NCI-H1694 (cell line): ENCODE data around the gene RDH16.

ENCODE experiments used
- DNase-seq: peaks from one replicate; lab custom pipeline; 2025; lab: John Stamatoyannopoulos, UW

Gene RDH16

GRCh38 chr12:56957229-56958052, at the start of gene RDH16:
RDH16 (minus strand) TSS chr12:56957608; CDS start chr12:56957462, 146 bp downstream.
- DNase-seq, result no peak

- no peak for DNase-seq
These were observed 49.5 kb upstream of the RDH16 start for GRCh38 chr12:57006809-57007475.

- DNase-seq, result no peak
These were observed 48.8 kb upstream of the RDH16 start, which contains the start of gene ZBTB39 for GRCh38 chr12:57005980-57006808. ZBTB39 (minus strand) TSS chr12:57006546; CDS start chr12:57004917, 1,629 bp downstream.

- no peak for DNase-seq
These were observed 47.2 kb upstream of the RDH16 start for GRCh38 chr12:57004651-57005050.

- DNase-seq, result no peak
These were observed 46.0 kb upstream of the RDH16 start for GRCh38 chr12:57003395-57003794.

GRCh38 chr12:57001448-57001906, 44.1 kb upstream of the RDH16 start:
- DNase-seq, result peak; percentile 22

- no peak for DNase-seq
These were observed 43.0 kb upstream of the RDH16 start for GRCh38 chr12:57000393-57000792.

GRCh38 chr12:56999456-56999855, 42.0 kb upstream of the RDH16 start:
- DNase-seq, result no peak

- no peak for DNase-seq
These were observed 41.6 kb upstream of the RDH16 start for GRCh38 chr12:56998981-56999380.

GRCh38 chr12:56998316-56998715, 40.9 kb upstream of the RDH16 start:
- no peak for DNase-seq

GRCh38 chr12:56996793-56997545, 39.6 kb upstream of the RDH16 start:
- DNase-seq, result no peak

GRCh38 chr12:56995930-56996496, 38.6 kb upstream of the RDH16 start:
- DNase-seq, result no peak

- no peak for DNase-seq
These were observed 38.0 kb upstream of the RDH16 start for GRCh38 chr12:56995201-56995929.

GRCh38 chr12:56994231-56994746, 36.9 kb upstream of the RDH16 start:
- DNase-seq, result no peak

GRCh38 chr12:56993346-56993745, 35.9 kb upstream of the RDH16 start:
- DNase-seq, result no peak

- no peak for DNase-seq
These were observed 34.2 kb upstream of the RDH16 start for GRCh38 chr12:56991319-56992246.

GRCh38 chr12:56990648-56991318, 33.4 kb upstream of the RDH16 start:
- no peak for DNase-seq

- DNase-seq, result no peak
These were observed 32.6 kb upstream of the RDH16 start for GRCh38 chr12:56989861-56990610.
